LNCAP (cell line): ENCODE data around the gene MYD88.

ENCODE experiments used
- CTCF ChIP-seq: fragments of 450-650 bp; IDR thresholded peaks from 2 replicates; pipeline ENCODE4 v1.5.1; 2017; ENCODE audit warnings: mild to moderate bottlenecking

Gene MYD88

GRCh38 chr3:38109580-38110313 is 28.7 kb upstream of the MYD88 start:
- TF ChIP-seq CTCF, result no peak

- TF ChIP-seq CTCF, result no peak
Measured at GRCh38 chr3:38110314-38111050, 28.0 kb upstream of the MYD88 start.

- no peak for TF ChIP-seq CTCF
Measured at GRCh38 chr3:38111201-38111600, 27.3 kb upstream of the MYD88 start.

- TF ChIP-seq CTCF, result no peak
Measured at GRCh38 chr3:38111696-38112377, 26.6 kb upstream of the MYD88 start.

GRCh38 chr3:38112378-38112761 is 26.1 kb upstream of the MYD88 start:
- TF ChIP-seq CTCF, result no peak

GRCh38 chr3:38114052-38114874 is 24.2 kb upstream of the MYD88 start:
- no peak for TF ChIP-seq CTCF
